H9 (cell line): ENCODE data around the gene COG2. TPM values are rescaled to one million over a fixed set of nuclear protein-coding genes. Genes with fewer than 3 reads are reported as not detected.

Experiments used
- DNase-seq: peaks from one replicate; pipeline ENCODE4 v3.0.0-alpha.2; 2017
- H2AFZ ChIP-seq: one replicate; pipeline ENCODE4 v1.6.1; 2013; ENCODE audit warnings: mild to moderate bottlenecking, low read length, control low read depth, moderate library complexity
- H2AK5ac ChIP-seq: 2 replicates; pipeline ENCODE4 v1.6.1; 2013; ENCODE audit warnings: low read length, control low read depth, mixed read lengths; ENCODE audit not compliant: insufficient read length
- H2BK120ac ChIP-seq: one replicate; pipeline ENCODE4 v1.6.1; 2013; ENCODE audit warnings: low read depth, mild to moderate bottlenecking, low read length, control low read depth, inconsistent platforms; ENCODE audit not compliant: poor library complexity, severe bottlenecking
- H2BK12ac ChIP-seq: 2 replicates; pipeline ENCODE4 v1.6.1; 2013; ENCODE audit warnings: low read length, control low read depth, mixed read lengths, low read depth; ENCODE audit not compliant: insufficient read length
- H2BK15ac ChIP-seq: 2 replicates; pipeline ENCODE4 v1.6.1; 2013; ENCODE audit warnings: low read depth, low read length, control low read depth
- H2BK20ac ChIP-seq: one replicate; pipeline ENCODE4 v1.6.1; 2013; ENCODE audit warnings: low read depth, mild to moderate bottlenecking, low read length, control low read depth, inconsistent platforms; ENCODE audit not compliant: poor library complexity, severe bottlenecking
- H2BK5ac ChIP-seq: 2 replicates; pipeline ENCODE4 v1.6.1; 2013; ENCODE audit warnings: low read length, control low read depth, mixed read lengths; ENCODE audit not compliant: insufficient read length
- H3K14ac ChIP-seq: 2 replicates; pipeline ENCODE4 v1.6.1; 2013; ENCODE audit warnings: low read length, control low read depth; ENCODE audit not compliant: insufficient read depth
- H3K18ac ChIP-seq: 2 replicates; pipeline ENCODE4 v1.6.1; 2013; ENCODE audit warnings: low read depth, mild to moderate bottlenecking, mixed read lengths, low read length, control low read depth; ENCODE audit not compliant: insufficient read length
- H3K23ac ChIP-seq: 2 replicates; pipeline ENCODE4 v1.6.1; 2013; ENCODE audit warnings: low read length, control low read depth, mixed read lengths, low read depth; ENCODE audit not compliant: insufficient read length
- H3K23me2 ChIP-seq: 2 replicates; pipeline ENCODE4 v1.6.1; 2013; ENCODE audit warnings: low read depth, mild to moderate bottlenecking, mixed read lengths, low read length, control low read depth; ENCODE audit not compliant: insufficient read length, poor library complexity, severe bottlenecking
- H3K27ac ChIP-seq: 2 replicates; pipeline ENCODE4 v1.5.1; 2013; ENCODE audit warnings: low read length, control low read depth, mixed read lengths, low read depth; ENCODE audit not compliant: insufficient read length
- H3K27me3 ChIP-seq: 2 replicates; pipeline ENCODE4 v1.6.1; 2013; ENCODE audit warnings: low read length, control low read depth, inconsistent platforms; ENCODE audit not compliant: insufficient read depth
- H3K4ac ChIP-seq: 2 replicates; pipeline ENCODE4 v1.6.1; 2013; ENCODE audit warnings: low read depth, mild to moderate bottlenecking, control low read depth, inconsistent platforms, low read length, moderate library complexity
- H3K4me1 ChIP-seq: 2 replicates; pipeline ENCODE4 v1.6.1; 2013; ENCODE audit warnings: low read length, control low read depth, inconsistent platforms; ENCODE audit not compliant: insufficient read depth
- H3K4me2 ChIP-seq: 2 replicates; pipeline ENCODE4 v1.6.1; 2013; ENCODE audit warnings: low read length, control low read depth, mixed read lengths; ENCODE audit not compliant: insufficient read length, insufficient read depth
- H3K56ac ChIP-seq: 2 replicates; pipeline ENCODE4 v1.6.1; 2013; ENCODE audit warnings: low read depth, mild to moderate bottlenecking, mixed read lengths, low read length, control low read depth; ENCODE audit not compliant: insufficient read length
- H3K79me1 ChIP-seq: 2 replicates; pipeline ENCODE4 v1.6.1; 2013; ENCODE audit warnings: low read depth, mild to moderate bottlenecking, moderate library complexity, low read length, control low read depth, inconsistent platforms; ENCODE audit not compliant: insufficient read depth, poor library complexity, severe bottlenecking
- H3K79me2 ChIP-seq: 2 replicates; pipeline ENCODE4 v1.6.1; 2013; ENCODE audit warnings: low read length, control low read depth, inconsistent platforms; ENCODE audit not compliant: insufficient read depth
- H3K9ac ChIP-seq: 2 replicates; pipeline ENCODE4 v1.6.1; 2013; ENCODE audit warnings: low read length, control low read depth, mixed read lengths; ENCODE audit not compliant: insufficient read length; ENCODE audit errors: extremely low read depth
- H3K9me3 ChIP-seq: one replicate; pipeline ENCODE4 v1.6.1; 2013; ENCODE audit warnings: low read depth, low read length, inconsistent platforms; ENCODE audit not compliant: control insufficient read depth
- H3T11ph ChIP-seq: one replicate; pipeline ENCODE4 v1.6.1; 2013; ENCODE audit warnings: mild to moderate bottlenecking, low read length, control low read depth, inconsistent platforms
- H4K20me1 ChIP-seq: one replicate; pipeline ENCODE4 v1.6.1; 2013; ENCODE audit not compliant: control insufficient read depth, insufficient read length, insufficient read depth
- H4K5ac ChIP-seq: 2 replicates; pipeline ENCODE4 v1.6.1; 2013; ENCODE audit warnings: low read depth, mild to moderate bottlenecking, mixed read lengths, low read length, control low read depth; ENCODE audit not compliant: insufficient read length
- H4K8ac ChIP-seq: replicated peaks from 2 replicates; pipeline ENCODE4 v1.6.1; 2013; ENCODE audit warnings: low read length, control low read depth, mixed read lengths, low read depth; ENCODE audit not compliant: insufficient read length
- H4K91ac ChIP-seq: 2 replicates; pipeline ENCODE4 v1.6.1; 2013; ENCODE audit warnings: low read depth, mild to moderate bottlenecking, moderate library complexity, mixed read lengths, low read length, control low read depth; ENCODE audit not compliant: insufficient read length
- H3K27ac Mint-ChIP-seq, 3 experiments: 2 replicates in 2 of 3; 3 replicates in 1 of 3; pipeline ENCODE4 v1.8.0; 2020 to 2021; ENCODE audit warnings: mixed read lengths in 3 of 3, mild to moderate bottlenecking in 1 of 3, moderate library complexity in 1 of 3
- H3K27me3 Mint-ChIP-seq: 2 replicates; pipeline ENCODE4 v1.8.0; 2021; ENCODE audit warnings: low read depth, mild to moderate bottlenecking, moderate library complexity, mixed read lengths
- H3K36me3 Mint-ChIP-seq, 3 experiments: 2 replicates in 2 of 3; 3 replicates in 1 of 3; pipeline ENCODE4 v1.8.0; 2020 to 2021; ENCODE audit warnings: low read depth in 3 of 3, mixed read lengths in 3 of 3; ENCODE audit not compliant: insufficient read depth in 1 of 3
- H3K4me1 Mint-ChIP-seq, 2 experiments: 2 replicates each; pipeline ENCODE4 v1.8.0; 2020; ENCODE audit warnings: mixed read lengths in 2 of 2
- H3K4me3 Mint-ChIP-seq, 2 experiments: 2 replicates in 1 of 2; 3 replicates in 1 of 2; pipeline ENCODE4 v1.8.0; 2020 to 2021; ENCODE audit warnings: mild to moderate bottlenecking in 2 of 2, mixed read lengths in 2 of 2, moderate library complexity in 1 of 2
- H3K9me3 Mint-ChIP-seq, 2 experiments: 2 replicates in 1 of 2; 3 replicates in 1 of 2; pipeline ENCODE4 v1.8.0; 2020; ENCODE audit warnings: mild to moderate bottlenecking in 2 of 2, mixed read lengths in 2 of 2, moderate library complexity in 1 of 2
- WGBS: extraction: QIAGEN DNeasy Blood & Tissue Kit; methylation state at CpG from one replicate; pipeline ENCODE4 v1.1.7; 2013; ENCODE audit warnings: missing lambda C conversion rate, low lambda C conversion rate, mixed read lengths; ENCODE audit not compliant: insufficient read length; ENCODE audit errors: extremely low coverage; 5-methylcytosine and 5-hydroxymethylcytosine counted together
- total RNA-seq: library from RNA; stranded (reverse); gene quantifications from 2 replicates; pipeline ENCODE4 v1.2.1, GENCODE V29; 2021
- TF ChIP-seq, protein P1 (sequence below): fragments of 200-600 bp; sonication (generic); conservative IDR thresholded peaks from 3 replicates; pipeline ENCODE4 v1.8.0; 2021; ENCODE audit warnings: antibody characterized with exemption, mild to moderate bottlenecking

Gene COG2
- total RNA-seq, 1 experiment from 2014 or later = 42.2 TPM

DNA sequence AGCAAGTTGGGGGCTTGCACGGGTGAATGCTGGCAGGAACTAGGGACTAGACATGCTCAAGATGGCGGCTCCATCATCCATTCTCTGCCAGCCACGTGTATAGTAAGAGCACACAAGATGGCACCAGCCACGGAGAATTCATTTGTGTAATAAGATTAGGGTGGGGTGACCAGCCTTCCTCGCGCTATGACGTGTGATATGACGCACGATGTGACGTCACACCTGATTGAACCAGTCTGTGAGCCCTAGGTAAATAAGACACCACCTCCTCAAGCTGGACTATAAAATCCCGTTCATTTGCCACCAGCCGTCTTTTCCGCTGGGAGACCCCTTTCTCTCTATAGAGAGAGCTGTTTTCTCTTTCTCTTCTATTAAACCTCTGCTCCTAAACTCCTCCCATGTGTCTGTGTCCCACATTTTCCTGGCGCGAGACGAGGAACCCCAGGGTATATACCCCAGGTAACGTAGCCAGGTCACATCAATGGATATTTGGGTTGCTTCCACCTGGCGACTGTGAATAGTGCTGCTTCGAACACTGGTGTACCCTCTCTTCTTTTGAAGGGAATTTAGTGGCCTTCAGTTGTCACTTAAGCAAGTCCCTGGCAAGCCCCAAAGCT is 18.1 kb upstream of the COG2 start:
- TF ChIP-seq, protein P1, sequence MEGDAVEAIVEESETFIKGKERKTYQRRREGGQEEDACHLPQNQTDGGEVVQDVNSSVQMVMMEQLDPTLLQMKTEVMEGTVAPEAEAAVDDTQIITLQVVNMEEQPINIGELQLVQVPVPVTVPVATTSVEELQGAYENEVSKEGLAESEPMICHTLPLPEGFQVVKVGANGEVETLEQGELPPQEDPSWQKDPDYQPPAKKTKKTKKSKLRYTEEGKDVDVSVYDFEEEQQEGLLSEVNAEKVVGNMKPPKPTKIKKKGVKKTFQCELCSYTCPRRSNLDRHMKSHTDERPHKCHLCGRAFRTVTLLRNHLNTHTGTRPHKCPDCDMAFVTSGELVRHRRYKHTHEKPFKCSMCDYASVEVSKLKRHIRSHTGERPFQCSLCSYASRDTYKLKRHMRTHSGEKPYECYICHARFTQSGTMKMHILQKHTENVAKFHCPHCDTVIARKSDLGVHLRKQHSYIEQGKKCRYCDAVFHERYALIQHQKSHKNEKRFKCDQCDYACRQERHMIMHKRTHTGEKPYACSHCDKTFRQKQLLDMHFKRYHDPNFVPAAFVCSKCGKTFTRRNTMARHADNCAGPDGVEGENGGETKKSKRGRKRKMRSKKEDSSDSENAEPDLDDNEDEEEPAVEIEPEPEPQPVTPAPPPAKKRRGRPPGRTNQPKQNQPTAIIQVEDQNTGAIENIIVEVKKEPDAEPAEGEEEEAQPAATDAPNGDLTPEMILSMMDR = no peak
- H3K18ac ChIP-seq = no peak overlapping the region
- H3K9me3 ChIP-seq = no peaks in the 10 kb centered on the region
- no peaks in the 10 kb centered on the region for H3K79me2 ChIP-seq
- no peak overlapping the region for H2BK12ac ChIP-seq
- H3K23me2 ChIP-seq = no peaks in the 10 kb centered on the region
- no peak overlapping the region for H4K8ac ChIP-seq
- H2BK20ac ChIP-seq = no peak overlapping the region
- H3K23ac ChIP-seq = no peak overlapping the region
- no peak for DNase-seq
- H2BK5ac ChIP-seq = no peak overlapping the region
- H3K14ac ChIP-seq = no peak overlapping the region
- no peak overlapping the region for H3K56ac ChIP-seq
- Mint-ChIP-seq H3K9me3 (peaks cover 4 to 8% of the 10 kb centered on the region in 2 experiments; a peak in 4 of 5 replicates), H3K27me3 (peaks cover 2% of the 10 kb centered on the region; the same call in 1 of the 2 replicates), H3K36me3 (peaks cover 0 to 7% (median 5%) of the 10 kb centered on the region in 3 experiments; a peak in 2 of 7 replicates), H3K4me1 (peaks cover 40% of the 10 kb centered on the region in 2 experiments), H3K27ac (no peak overlapping the region), H3K4me3 (no peak overlapping the region)
- WGBS = no CpG with 5 or more reads among the region's 19 CpGs
- H3K27me3 ChIP-seq = no peaks in the 10 kb centered on the region
- no peak overlapping the region for H3K27ac ChIP-seq
- H3K4me1 ChIP-seq = 0 out of 2 replicates have a peak, but pooled peaks cover 2% of the 10 kb centered on the region
- H3K79me1 ChIP-seq = no peaks in the 10 kb centered on the region
- H4K91ac ChIP-seq = no peak overlapping the region
- H4K20me1 ChIP-seq = no peaks in the 10 kb centered on the region
- H3K9ac ChIP-seq = no peak overlapping the region
- no peak overlapping the region for H3K4me2 ChIP-seq
- H3K4ac ChIP-seq = no peak overlapping the region
- no peak overlapping the region for H3T11ph ChIP-seq
- H4K5ac ChIP-seq = no peak overlapping the region
- no peak overlapping the region for H2BK15ac ChIP-seq
- H2AK5ac ChIP-seq = no peak overlapping the region
- no peak overlapping the region for H2BK120ac ChIP-seq
- no peak overlapping the region for H2AFZ ChIP-seq
